Measurements from ENCODE around the gene RUNDC1.
"Not testable (repeated sequence)": the region's sequence is repeated elsewhere in the genome, so short reads cannot be mapped to it uniquely, and the experiment has no call there.

RUNDC1 gene

GRCh38 chr17:42992872-42993271, 12.5 kb downstream of the RUNDC1 start:
- DNase-seq: no peak

GRCh38 chr17:42993913-42994312, 13.5 kb downstream of the RUNDC1 start:
- DNase-seq: not testable (repeated sequence)

GRCh38 chr17:42997390-42997983, 17.1 kb downstream of the RUNDC1 start:
- peak; percentile 59 for DNase-seq

- peak; percentile 100 for DNase-seq
Observed at GRCh38 chr17:42997984-42998938, 17.9 kb downstream of the RUNDC1 start, which contains the start of gene RPL27. Gene RPL27, plus strand, starts transcription at chr17:42998419. Its CDS starts 332 bp downstream, at chr17:42998751.

GRCh38 chr17:42999003-42999525, 18.7 kb downstream of the RUNDC1 start:
- no peak for DNase-seq

- DNase-seq: not testable (repeated sequence)
Observed at GRCh38 chr17:43000894-43001293, 20.5 kb downstream of the RUNDC1 start.

- no peak for DNase-seq
Observed at GRCh38 chr17:43003542-43004172, 23.3 kb downstream of the RUNDC1 start.

- DNase-seq: peak; percentile 79
Observed at GRCh38 chr17:43006639-43007551, 26.5 kb downstream of the RUNDC1 start, which contains the start of gene IFI35. Gene IFI35, plus strand, starts transcription at chr17:43006784. Its CDS starts 164 bp downstream, at chr17:43006948.

- DNase-seq: no peak
Observed at GRCh38 chr17:43010667-43011308, 30.4 kb downstream of the RUNDC1 start.

- no peak for DNase-seq
Observed at GRCh38 chr17:43011728-43012472, 31.5 kb downstream of the RUNDC1 start.

- no peak for DNase-seq
Observed at GRCh38 chr17:43013296-43013695, 32.9 kb downstream of the RUNDC1 start.

- no peak for DNase-seq
Observed at GRCh38 chr17:43014020-43014648, 33.8 kb downstream of the RUNDC1 start.

- no peak for DNase-seq
Observed at GRCh38 chr17:43014649-43015542, 34.5 kb downstream of the RUNDC1 start.

GRCh38 chr17:43015579-43015978, 35.2 kb downstream of the RUNDC1 start:
- no peak for DNase-seq

GRCh38 chr17:43016216-43016615, 35.9 kb downstream of the RUNDC1 start:
- DNase-seq: no peak

- DNase-seq: peak; percentile 54
Observed at GRCh38 chr17:43018008-43018853, 37.9 kb downstream of the RUNDC1 start.

GRCh38 chr17:43018932-43019331, 38.6 kb downstream of the RUNDC1 start:
- DNase-seq: no peak

- no peak for DNase-seq
Observed at GRCh38 chr17:43019418-43019817, 39.1 kb downstream of the RUNDC1 start.

All from NCI-H69 (cell line).